SIG-M5 treated with dmso at 0.1 percent for 504 hours (cell line): ENCODE data around the gene MIPEP.
"Not testable (repeated sequence)": the region's sequence is repeated elsewhere in the genome, so short reads cannot be mapped to it uniquely, and the experiment has no call there.

ENCODE experiments used
- DNase-seq: peaks from one replicate; lab custom pipeline; 2025; ENCODE audit not compliant: unreplicated experiment; lab: John Stamatoyannopoulos, UW

Gene MIPEP

DNA sequence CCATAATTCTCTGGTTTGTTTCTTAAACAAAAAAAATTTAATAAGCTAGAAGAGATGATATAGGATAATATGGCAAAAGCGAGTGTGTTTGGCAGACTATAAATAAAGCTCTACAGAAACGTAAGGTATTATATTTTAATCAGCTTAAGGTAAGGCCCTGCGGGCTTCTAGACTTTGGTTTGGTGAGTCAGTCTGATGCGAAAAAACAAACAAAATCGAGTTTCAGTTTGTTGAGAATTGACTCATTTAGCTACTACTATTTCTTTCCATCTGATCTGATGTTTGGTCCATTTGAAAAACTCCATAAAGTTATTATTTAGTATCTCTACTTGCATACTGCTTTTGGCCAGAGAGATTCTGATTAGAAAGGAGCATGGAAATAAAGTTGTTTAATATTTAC lies 138.0 kb downstream of the MIPEP start:
- DNase-seq: no peak

DNA sequence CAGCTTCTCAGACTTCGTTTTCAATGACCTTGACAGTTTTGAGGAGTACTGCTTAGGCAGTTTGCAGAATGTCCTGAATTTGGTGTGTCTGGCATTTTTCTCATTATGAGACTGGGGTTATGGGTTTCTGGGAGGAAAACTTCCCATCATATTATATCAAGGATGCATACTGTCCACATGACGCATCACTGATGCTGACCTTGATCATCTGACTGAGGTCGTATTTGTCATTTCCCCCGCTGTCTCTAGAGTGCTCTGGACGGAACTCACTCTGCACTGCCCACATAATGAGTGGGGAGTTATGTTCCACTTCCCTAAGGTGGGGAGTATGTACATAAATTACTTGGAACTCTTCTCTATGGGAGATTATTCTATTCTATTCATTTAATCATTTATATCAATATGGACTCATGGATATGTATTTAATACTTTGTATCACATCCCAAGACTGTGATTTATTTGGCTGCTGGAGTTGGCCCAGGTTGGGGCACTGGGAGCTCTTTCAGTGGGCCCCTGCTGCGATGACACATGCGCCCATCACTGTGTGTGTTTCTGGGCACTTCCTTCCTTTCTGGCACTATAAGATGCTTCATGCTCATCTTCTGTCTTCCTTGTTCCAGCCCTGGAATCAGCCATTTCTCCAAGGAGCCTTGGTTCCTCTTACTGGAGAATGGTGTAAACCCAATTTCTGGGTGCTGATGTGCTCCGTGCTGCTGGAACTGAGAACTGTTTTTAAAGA lies 138.6 kb downstream of the MIPEP start:
- DNase-seq: no peak

DNA sequence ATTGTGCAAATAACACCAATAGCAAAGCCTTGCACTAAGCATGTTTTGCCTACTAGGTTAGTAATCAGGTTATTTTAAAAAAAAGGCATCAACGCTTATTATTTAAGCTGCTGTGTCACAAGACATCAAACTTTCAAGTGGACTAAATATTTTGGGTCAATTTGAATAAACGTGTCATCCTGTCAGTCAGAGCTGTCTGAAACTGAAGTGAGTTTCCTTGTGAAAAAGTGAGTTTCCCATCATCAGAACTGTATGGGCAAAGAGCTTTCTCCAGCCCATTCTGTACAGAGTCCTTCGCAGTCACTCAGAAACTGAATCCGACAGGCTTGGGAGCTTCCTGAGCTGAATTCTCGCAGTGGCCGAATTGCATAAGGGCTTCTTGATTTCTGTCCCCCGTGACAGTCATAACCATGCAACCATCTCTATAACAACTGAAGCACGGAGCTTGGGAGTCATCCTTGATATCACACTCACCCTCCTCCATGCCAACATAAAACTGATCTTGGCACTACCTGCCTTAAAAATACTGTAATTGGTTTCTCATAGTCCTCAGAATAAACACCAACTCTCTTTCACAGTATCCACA lies 139.8 kb downstream of the MIPEP start:
- no peak for DNase-seq

DNA sequence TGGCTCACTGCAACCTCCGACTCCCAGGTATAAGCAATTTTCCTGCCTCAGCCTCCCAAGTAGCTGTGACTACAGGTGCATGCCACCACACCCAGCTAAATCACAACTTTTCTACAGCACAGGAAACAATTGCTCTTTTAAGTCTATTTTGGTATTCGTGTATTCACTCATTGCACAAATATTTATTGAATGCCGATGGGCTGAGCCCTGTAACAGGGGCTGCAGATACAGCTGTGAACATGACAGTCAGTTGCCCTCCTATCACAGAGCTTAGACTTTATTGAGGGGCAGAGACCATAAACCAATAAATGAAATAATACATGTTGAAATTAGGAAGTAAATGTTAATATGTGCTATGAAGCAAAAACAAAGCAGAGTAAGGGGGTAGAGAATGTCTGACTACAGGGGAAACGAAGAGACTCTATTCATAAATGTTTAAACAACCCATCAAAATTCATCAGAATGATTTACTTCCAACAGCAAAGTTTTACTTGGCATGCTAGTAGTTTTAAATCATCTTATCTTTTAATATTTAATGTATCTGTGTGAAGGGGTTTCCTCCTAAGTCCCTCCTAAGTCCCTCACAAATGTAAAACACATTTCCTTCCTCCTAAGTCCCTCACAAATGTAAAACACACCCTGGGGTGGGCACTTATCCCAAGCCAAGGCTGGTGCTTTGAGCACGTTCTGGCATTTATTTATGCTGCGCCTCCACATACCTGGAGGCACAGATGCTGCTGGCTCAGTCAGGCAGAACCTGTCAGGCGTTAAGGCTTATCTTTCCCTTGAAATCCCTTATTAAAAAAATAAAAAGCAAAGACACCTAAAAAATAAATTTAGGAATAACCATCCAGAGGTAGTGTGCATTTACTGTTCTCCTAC lies 140.8 kb downstream of the MIPEP start:
- DNase-seq: no peak

DNA sequence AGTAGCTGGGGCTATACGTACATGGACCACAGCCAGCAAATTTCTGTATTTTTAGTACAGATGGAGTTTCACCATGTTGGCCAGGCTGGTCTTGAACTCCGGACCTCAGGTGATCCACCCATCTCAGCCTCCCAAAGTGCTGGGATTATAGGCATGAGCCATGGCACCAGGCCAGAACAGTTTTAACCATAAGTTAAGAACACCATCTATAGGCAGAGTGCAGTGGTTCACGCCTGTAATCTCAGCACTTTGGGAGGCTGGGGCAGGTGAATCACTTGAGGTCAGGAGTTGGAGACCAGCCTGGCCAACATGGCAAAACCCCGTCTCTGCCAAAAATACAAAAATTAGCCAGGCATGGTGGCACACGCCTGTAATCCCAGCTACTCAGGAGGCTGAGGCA lies 143.1 kb downstream of the MIPEP start:
- DNase-seq: not testable (repeated sequence)

DNA sequence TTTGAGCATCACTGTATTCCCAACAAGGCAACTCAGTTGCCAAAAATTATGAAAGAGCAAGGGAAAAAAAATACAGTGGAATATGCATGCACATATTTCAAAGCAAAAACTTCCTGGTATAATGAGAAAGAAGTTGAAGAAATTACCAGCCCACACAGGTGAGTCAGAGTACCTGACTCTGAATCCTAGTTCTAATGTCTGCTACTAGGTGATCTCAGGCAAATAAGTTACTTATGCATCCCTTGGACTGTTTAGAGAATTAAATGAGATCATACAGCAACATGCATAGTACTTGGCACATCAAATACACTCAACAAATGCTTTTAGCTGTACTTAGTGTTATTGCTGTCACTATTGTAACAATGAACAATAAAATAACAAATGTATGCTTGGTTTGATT lies 144.9 kb downstream of the MIPEP start:
- no peak for DNase-seq

DNA sequence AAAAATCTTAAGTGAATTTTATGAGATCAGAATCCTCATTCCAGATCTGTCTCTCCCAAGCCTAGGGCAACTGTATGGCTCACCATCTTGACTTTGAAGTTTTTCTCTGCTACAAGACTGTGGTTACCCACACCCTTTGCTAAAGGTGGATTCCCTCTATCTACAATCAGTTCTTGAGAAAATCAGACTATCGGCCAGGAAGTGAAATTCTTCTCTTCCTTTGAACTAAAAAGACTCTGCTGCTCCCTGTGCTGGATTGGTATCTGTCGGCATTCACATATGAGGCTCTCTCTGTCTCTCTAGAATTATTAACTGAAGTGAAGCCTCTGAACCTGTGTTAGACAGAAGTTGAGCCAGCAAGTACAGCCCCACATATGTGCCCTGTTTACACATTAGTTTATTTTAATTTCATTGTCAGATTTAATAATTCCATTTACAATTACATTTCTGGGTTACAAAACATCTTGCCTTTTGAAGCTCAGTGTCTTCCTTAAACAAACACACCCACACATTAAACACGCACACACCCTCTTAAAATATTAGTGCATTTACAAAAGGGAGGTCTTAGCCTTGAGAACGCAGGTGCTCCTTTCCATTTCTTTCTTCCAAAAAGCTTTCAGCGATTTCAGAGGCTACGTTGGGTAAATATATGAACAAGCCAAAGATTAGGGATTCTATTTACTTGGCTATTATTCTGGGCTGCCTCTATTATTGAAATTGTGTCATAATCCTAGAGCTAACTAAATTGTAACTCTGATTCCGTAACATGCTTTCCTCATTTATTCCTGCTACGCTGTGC lies 145.7 kb downstream of the MIPEP start:
- no peak for DNase-seq

DNA sequence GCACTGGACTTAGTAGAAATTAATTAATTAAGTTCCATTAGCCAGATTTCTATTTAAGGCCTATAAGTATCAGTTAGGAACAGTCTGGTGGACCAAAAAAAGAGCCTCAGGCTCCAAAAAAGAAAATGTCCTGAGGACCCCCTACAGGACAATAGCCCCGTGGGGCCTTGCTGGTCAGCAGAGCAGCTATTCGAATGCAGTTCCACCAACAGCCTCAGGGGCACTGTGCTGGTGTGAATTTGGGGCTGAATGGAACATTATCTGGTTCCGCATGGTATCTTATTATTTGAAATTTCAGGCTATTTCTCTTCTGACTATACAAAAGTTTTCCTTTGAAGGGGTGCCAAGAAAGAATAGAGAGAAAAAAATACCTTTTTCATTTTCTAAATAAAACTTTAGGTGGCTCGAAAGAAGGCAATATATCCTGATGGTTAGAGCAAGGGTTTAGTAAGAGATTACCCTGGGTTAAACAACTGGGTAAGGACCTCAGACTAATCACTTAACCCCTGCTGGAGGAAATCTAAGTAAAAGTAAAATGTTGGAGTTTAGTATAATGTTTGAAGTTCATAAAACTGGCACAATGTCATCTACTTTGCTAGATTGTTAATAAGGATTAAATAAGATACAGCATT lies 147.2 kb downstream of the MIPEP start:
- no peak for DNase-seq

DNA sequence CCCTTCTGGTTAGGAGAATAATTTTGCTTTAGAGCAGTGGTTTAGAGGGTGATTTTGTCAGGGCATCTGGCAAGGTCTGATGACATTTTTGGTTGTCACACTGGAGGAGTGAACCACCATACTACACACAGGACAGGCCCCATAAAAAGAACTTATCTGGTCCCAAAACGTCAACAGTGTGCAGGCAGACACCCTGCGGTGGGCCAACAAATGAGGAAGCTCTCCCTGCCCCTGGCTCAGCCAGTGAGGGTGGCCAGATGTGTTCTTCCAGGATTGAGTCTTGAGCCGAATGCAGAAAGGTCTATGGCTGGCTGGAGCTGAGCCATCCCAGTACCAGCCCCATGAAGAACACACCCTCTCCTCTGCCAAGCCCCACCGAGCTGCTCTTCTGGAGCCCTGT lies 149.2 kb downstream of the MIPEP start:
- no peak for DNase-seq

DNA sequence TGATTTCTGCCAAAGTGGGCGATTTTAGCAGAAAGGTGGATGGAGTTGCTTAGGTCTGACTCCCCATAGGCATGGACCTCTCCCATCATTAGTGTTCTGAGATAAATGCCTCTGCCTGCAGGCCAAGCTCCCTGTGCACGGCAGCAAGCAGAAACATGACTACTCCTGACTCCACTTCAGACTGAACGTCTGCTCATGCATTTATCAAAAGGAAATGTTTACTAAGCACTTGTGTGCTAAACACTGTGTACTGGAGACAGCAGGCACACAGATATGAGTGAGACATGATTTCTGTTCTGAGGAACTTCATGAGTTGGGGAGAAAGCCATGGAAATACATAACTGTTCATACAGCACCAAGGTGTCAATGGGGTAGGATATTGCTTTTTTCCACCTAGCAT lies 149.6 kb downstream of the MIPEP start:
- no peak for DNase-seq

DNA sequence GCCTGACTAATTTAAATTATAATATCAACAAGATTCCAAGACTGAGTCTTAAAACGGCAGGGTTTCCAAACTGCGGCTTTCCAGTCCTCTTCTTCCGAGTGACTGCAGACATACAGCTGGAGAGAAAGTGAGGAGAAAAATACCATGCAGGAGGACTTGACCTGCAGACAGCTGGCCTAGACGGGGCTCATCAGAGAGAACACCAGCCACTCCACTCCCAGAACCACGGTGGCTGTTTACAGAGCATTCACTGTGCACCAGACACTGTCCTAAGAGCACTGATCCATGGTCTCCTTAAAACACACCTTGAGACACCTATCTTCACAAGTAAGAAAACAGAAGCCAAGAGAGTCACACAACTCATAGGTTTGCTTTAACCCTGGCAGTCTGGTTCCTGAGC lies 152.7 kb downstream of the MIPEP start:
- no peak for DNase-seq

DNA sequence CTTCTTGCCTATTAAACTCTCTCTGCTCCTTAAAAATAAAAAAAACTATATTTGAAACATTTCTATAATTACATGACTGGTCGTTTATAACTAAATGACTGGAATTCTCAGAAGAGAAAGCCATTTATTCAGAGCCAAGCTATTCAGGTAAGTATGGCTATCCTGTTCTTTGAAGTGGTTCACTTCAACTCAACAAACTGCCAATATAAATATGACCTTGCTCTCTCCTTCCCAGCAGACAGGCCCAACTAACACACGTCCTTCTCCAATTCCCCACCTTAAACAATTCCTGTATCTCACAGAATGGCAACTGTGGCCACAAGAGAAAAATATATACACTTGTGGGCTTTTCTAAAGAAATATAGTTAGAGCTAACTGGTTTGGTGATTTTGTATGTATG lies 153.9 kb downstream of the MIPEP start:
- no peak for DNase-seq

DNA sequence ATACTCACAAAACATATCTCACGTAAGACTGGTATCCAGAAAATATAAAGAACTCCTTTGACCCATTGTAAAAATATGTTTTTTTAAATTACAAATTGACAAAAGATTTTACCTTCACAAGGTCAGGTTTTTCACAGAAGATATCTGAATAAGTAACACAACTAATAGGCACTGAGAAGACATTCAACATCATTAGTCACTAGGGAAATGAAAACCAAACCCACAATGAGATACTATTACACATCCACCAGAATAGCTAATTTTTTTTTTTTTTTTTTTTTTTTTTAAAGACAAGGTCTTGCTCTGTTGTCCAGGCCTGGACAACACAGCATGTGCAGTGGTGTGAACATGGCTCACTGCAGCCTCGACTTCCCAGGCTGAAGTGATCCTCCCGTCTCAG lies 157.5 kb downstream of the MIPEP start:
- DNase-seq: no peak

DNA sequence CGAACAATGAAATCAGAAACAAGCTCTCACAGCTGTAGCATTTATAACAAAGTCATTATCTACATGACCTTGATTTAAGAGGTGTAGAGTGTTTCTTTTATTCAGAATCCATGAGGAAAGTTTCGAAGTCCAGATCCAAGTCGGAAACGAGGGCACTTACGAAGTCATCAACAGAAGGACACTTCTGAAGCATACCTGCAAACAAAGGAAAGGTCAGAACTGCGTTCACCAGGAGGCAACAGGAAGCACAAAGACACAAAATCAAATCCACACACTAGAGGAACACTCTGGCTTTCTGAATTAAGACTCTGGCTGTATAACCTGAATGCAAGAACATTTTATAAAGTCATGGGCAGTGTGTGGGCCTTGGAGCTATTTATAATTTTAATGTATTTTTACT lies 158.9 kb downstream of the MIPEP start:
- no peak for DNase-seq

DNA sequence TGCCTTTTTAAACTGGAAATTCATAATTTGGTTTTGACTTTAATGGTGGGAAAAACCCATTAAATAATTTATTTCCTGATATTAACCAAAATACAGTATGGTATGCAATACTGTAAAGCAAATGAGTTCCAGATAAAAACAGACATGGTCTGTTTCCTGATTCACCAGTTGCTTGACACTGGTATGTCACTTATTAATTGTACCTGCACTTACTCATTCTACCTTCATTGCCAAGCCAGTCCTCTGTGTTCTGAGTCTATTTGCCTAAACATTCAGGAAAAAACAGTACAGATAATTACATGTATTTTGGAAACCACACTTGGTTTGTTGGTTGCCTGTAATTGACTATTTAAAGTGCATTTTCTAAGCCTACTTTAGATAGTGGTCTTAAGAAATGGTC lies 159.7 kb downstream of the MIPEP start:
- DNase-seq: no peak

DNA sequence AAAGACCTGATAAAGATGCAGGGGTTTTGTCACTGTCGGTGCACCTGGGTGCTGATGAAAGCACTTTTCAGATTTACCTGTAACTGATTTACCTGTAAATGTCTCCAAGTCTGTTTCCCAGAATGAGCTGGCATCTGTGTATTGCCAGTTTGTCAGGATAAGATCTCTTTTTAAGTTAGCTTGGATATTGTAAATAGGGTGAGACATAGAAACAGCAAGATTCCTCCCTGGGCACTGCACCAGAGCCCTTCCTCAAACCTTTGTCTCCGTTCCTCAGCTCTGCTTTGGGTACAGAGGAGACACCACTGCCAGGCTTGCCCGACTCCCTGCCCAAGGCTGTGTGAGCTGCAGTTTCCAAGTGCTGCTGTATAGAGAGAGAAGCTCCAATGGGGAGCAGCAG lies 160.4 kb downstream of the MIPEP start:
- no peak for DNase-seq

DNA sequence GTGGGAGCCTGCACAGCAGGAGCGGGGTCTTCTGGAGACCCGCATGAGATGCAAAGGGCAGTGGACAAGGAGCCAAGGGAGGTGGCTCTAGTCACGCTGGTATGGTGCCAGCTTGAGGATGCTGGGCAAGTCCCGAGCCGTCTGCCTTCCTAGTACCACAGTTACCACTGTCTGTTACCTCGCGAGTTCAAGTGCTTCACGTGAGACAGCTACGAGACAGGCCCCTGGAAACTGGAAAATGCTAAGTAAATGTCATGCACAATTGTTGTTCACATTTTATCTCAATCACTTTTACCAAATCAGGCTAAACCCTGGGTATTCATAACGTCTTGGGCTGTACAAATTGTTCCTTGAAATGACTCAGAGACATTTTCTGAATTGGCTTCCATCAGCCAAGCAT lies 163.3 kb downstream of the MIPEP start:
- DNase-seq: no peak

DNA sequence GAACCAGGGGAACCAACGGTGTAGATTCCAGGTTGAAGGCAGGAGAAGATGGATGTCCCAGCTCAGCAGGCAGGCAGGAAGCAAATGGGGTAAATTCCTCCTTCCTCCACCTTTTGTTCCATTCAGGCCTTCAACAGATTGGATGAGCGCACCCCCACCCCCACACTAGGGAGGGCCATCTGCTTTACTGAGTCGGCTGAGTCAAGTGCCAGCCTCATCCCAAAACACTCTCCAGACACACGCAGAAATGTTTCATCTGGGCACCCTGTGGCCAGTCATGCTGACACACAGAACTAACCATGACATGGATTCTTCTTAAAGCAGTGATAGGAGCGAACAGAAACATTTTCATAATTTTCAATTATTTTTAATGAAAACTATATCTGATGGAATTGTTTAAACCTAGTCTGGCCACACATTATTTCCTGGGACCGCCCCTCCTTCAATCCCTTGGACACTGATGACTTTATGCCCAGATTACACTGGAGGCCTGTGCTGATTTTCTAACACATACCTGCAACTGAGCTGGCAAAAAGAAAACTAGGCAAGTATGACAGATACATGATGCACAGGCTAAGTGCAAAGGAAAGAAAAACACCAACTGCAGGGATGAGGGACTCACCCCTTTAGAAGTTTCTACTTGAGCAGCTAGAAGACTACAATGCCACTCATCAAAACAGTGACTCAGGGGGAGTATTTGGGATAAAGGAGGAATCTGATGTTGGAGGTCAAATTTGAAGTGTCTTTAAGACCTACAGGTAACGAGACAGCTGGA lies 164.8 kb downstream of the MIPEP start:
- DNase-seq: no peak

DNA sequence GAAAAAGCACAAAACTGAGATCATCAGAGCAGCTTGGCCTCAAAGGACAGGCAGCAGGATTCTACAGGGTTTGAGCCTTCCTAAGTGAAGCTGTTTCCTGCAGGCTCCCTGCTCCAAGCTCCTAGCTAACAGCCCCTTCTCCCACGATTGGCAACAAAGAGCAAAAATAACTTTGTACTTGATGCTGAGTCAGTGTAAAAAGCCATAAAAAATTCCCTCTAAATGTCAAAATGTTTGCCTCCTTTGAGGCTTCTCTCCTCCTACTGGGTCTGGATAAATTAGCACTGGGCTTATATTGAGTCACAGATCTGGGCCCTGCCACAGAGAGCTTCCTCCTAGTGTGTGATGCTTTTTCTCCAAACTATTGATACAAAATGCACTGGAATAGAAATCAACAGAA lies 165.7 kb downstream of the MIPEP start:
- DNase-seq: no peak
